HepG2 (cell line): ENCODE results near the gene CORO7. TPM values are rescaled to one million over a fixed set of nuclear protein-coding genes. Genes with fewer than 3 reads are reported as not detected.

Experiments used
- ATAC-seq: fragments of 200-7000 bp; cut with Tn5 transposase; 3 replicates; pipeline ENCODE4 v1.9.1; 2020; ENCODE audit warnings: mild to moderate bottlenecking, moderate library complexity
- BruUV-seq: library from RNA; stranded (reverse); fragments of 400-500 nt; replicated peaks from 2 replicates; lab custom pipeline; 2021; lab: Mats Ljungman, UMichigan
- CTCF ChIA-PET: fragments of 300-600 bp; formaldehyde crosslinking; extraction: SDS; loops from one replicate; lab custom pipeline; 2021; ENCODE audit warnings: low total read pairs, inconsistent platforms, low intra/inter-chr PET ratio; lab: Yijun Ruan, JAX
- POLR2A ChIA-PET: fragments of 350-600 bp; sonication (Branson Sonifier 250); formaldehyde crosslinking; loops from one replicate; lab custom pipeline; 2020; ENCODE audit warnings: antibody characterized with exemption, inconsistent platforms; lab: Yijun Ruan, JAX
- DNase-seq: peaks from one replicate; pipeline ENCODE4 v3.0.0-alpha.2; 2015; ENCODE audit warnings: low spot score
- FAIRE-seq: peaks from 3 replicates; lab custom pipeline; 2011; peaks lifted over from hg19 to GRCh38; lab: Jason Lieb, UNC
- H2AFZ ChIP-seq: one replicate; pipeline ENCODE4 v1.6.1; 2011; ENCODE audit warnings: low read length, inconsistent platforms
- H3K27ac ChIP-seq: fragments of 300-600 bp; 3 replicates; pipeline ENCODE4 v1.8.0; 2011; ENCODE audit warnings: mixed run types, mild to moderate bottlenecking, mixed read lengths, low read length, inconsistent platforms; ENCODE audit not compliant: insufficient read depth; ENCODE audit errors: extremely low read length
- H3K27me3 ChIP-seq, 2 experiments: fragments of 200-600 bp in 1 of 2; 2 replicates in 1 of 2; 3 replicates in 1 of 2; pipeline versions ENCODE4 v1.6.0 to v1.8.0; 2011; ENCODE audit warnings: low read length in 2 of 2, mild to moderate bottlenecking in 2 of 2, moderate library complexity in 2 of 2, inconsistent platforms in 1 of 2; ENCODE audit not compliant: insufficient read depth in 2 of 2, control insufficient read depth in 1 of 2
- H3K36me3 ChIP-seq, 2 experiments: fragments of 200-600 bp in 1 of 2; replicated peaks in 1 of 2; 2 replicates in 1 of 2; 3 replicates in 1 of 2; pipeline versions ENCODE4 v1.5.1 to v1.8.0; 2011; ENCODE audit warnings: low read length in 2 of 2, inconsistent platforms in 1 of 2; ENCODE audit not compliant: insufficient read depth in 2 of 2, control insufficient read depth in 1 of 2
- H3K4me1 ChIP-seq: 2 replicates; pipeline ENCODE4 v1.5.1; 2012; ENCODE audit warnings: low read length, inconsistent platforms; ENCODE audit not compliant: insufficient read depth
- H3K4me2 ChIP-seq: 2 replicates; pipeline ENCODE4 v1.6.0; 2011; ENCODE audit warnings: low read depth, low read length, inconsistent platforms
- H3K4me3 ChIP-seq, 3 experiments: fragments of 200-600 bp in 1 of 3; sonication (generic), shearing (Covaris generic) in 1 of 3; replicated peaks in 1 of 3; 2 replicates each; pipeline ENCODE4 v1.5.1; 2011 to 2016; ENCODE audit warnings: low read length in 3 of 3, inconsistent platforms in 2 of 3, low read depth in 2 of 3, mild to moderate bottlenecking in 2 of 3, control low read depth in 1 of 3, mixed read lengths in 1 of 3; ENCODE audit not compliant: insufficient read depth in 1 of 3
- H3K79me2 ChIP-seq: one replicate; pipeline ENCODE4 v1.6.1; 2011; ENCODE audit warnings: low read length, inconsistent platforms; ENCODE audit not compliant: insufficient read depth
- H3K9ac ChIP-seq: 2 replicates; pipeline ENCODE4 v1.6.0; 2011; ENCODE audit warnings: mild to moderate bottlenecking, low read depth, low read length, inconsistent platforms; ENCODE audit not compliant: insufficient read depth
- H3K9me3 ChIP-seq: 2 replicates; pipeline ENCODE4 v1.5.1; 2012; ENCODE audit warnings: mild to moderate bottlenecking, low read length
- H4K20me1 ChIP-seq: 2 replicates; pipeline ENCODE4 v1.6.0; 2011; ENCODE audit warnings: inconsistent platforms, mild to moderate bottlenecking, low read length, moderate library complexity; ENCODE audit not compliant: insufficient read depth
- AGO2 ChIP-seq: fragments of 200-400 bp; formaldehyde crosslinking; optimal IDR thresholded peaks from 2 replicates; pipeline ENCODE3; 2017; ENCODE audit warnings: mild to moderate bottlenecking, low read depth, low read length, moderate library complexity
- AKAP8 ChIP-seq: sonication (generic); formaldehyde crosslinking; IDR thresholded peaks from 2 replicates; pipeline ENCODE4 v1.5.1; 2020; ENCODE audit warnings: mild to moderate bottlenecking, missing genetic modification reagents
- CENPBD1 ChIP-seq: sonication (generic); formaldehyde crosslinking; IDR thresholded peaks from 2 replicates; pipeline ENCODE4 v1.8.0; 2022; ENCODE audit warnings: missing genetic modification reagents, low read depth, mild to moderate bottlenecking, borderline replicate concordance
- HNRNPL ChIP-seq: fragments of 200-400 bp; formaldehyde crosslinking; IDR thresholded peaks from 2 replicates; pipeline ENCODE4 v1.6.1; 2017; ENCODE audit warnings: mild to moderate bottlenecking, low read depth, low read length
- SALL2 ChIP-seq: sonication (generic); formaldehyde crosslinking; IDR thresholded peaks from 2 replicates; pipeline ENCODE4 v1.8.1; 2023; ENCODE audit warnings: mild to moderate bottlenecking, missing genetic modification reagents, inconsistent platforms
- SSRP1 ChIP-seq: IDR thresholded peaks from 2 replicates; pipeline ENCODE4 v1.6.1; 2016; ENCODE audit warnings: control low read depth
- STAT6 ChIP-seq: sonication (generic); formaldehyde crosslinking; IDR thresholded peaks from 2 replicates; pipeline ENCODE4 v1.4.0; 2020; ENCODE audit warnings: missing genetic modification reagents, mild to moderate bottlenecking, borderline replicate concordance
- ZBTB38 ChIP-seq: sonication (generic); formaldehyde crosslinking; IDR thresholded peaks from 2 replicates; pipeline ENCODE4 v1.5.1; 2020; ENCODE audit warnings: mild to moderate bottlenecking, missing genetic modification reagents
- ZNF687 ChIP-seq: sonication (generic); formaldehyde crosslinking; IDR thresholded peaks from 2 replicates; pipeline ENCODE4 v1.5.1; 2020; ENCODE audit warnings: mild to moderate bottlenecking, missing genetic modification reagents, moderate library complexity
- WGBS: methylation state at CpG from one replicate; pipeline ENCODE4 v1.1.6; 2017; ENCODE audit warnings: low lambda C conversion rate; 5-methylcytosine and 5-hydroxymethylcytosine counted together
- in situ Hi-C: cut with HindIII; loops from 2 replicates; pipeline ENCODE4 v1.10.0; 2017; ENCODE audit warnings: low pct_unique_long_range_greater_than_20kb; ENCODE audit not compliant: extremely low pct_ligation_motif_present
- intact Hi-C: fragments of 100-400 bp; cut with micrococcal nuclease; formaldehyde crosslinking; loops from one replicate; pipeline ENCODE4 v1.10.0; 2022; ENCODE audit not compliant: unreplicated experiment
- polyA plus RNA-seq, 8 experiments: library from polyadenylated mRNA; depleted of rRNA in 3 of 8; stranded (reverse) in 7 of 8; unstranded in 1 of 8; fragments of >200 nt; fragmentation: Illumina TruSeq in 4 of 8; extraction: Trizol in 4 of 8; gene quantifications; 2 replicates each; pipeline versions ENCODE4 v1.2.1 to v1.2.3, GENCODE V29; 2011 to 2016; ENCODE audit warnings: low read depth in 4 of 8, missing spikeins in 1 of 8, mixed read lengths in 1 of 8; ENCODE audit not compliant: insufficient read depth in 1 of 8
- total RNA-seq, 5 experiments: library from RNA; depleted of rRNA; stranded (reverse); fragments of >200 nt; fragmentation: Illumina TruSeq; extraction: Trizol; gene quantifications; 2 replicates each; pipeline ENCODE4 v1.2.3, GENCODE V29; 2016; ENCODE audit warnings: low read depth in 1 of 5

CORO7 gene
- total and polyA plus RNA-seq, 2 of the 13 experiments (the other 11 are each of a cell fraction or from before 2014, with no cell fraction given) = 9.9 to 14.3 TPM

- TF ChIP-seq SALL2 = no peak
- TF ChIP-seq, all 625 proteins: peak for 6
These were observed 35.1 kb downstream of the CORO7 start (continued) for GRCh38 chr16:4381072-4381934.

- ATAC-seq (no peak), DNase-seq (no peak), FAIRE-seq (no peak)
- WGBS = 91% methylated on average over 17 of the region's 26 CpGs
- Histone ChIP-seq H3K79me2 (peaks cover 26% of the 10 kb centered on the region), H3K27ac (peak overlapping the region; percentile 36), H4K20me1 (peaks cover 38% of the 10 kb centered on the region), H3K4me2 (no peak overlapping the region), H3K9ac (no peak overlapping the region), H3K4me3 (no peak overlapping the region), H3K27me3 (no peaks in the 10 kb centered on the region), H2AFZ (no peak overlapping the region), H3K9me3 (no peaks in the 10 kb centered on the region), H3K4me1 (peaks cover 50% of the 10 kb centered on the region), H3K36me3 (peaks cover 7 to 16% of the 10 kb centered on the region in 2 experiments)
- ChIA-PET POLR2A (interaction anchor here (0.7 to 1.5 kb wide), 3 partner anchors 9 to 35 kb away, joined by 3 to 5 read pairs (median 4); partner anchors contain the start of gene VASN), CTCF (no interaction called here)
- BruUV-seq = no TSS peak
- intact Hi-C loops = no loop called here
- in situ Hi-C loops = no loop called here
- TF ChIP-seq SSRP1 (CRISPR knock-in tag) (no peak), ZNF687 (CRISPR knock-in tag) (peak; percentile 19; the same call in 1 of the 2 replicates), AGO2 (peak; percentile 17), CENPBD1 (CRISPR knock-in tag) (no peak), HNRNPL (peak; percentile 64; the same call in 1 of the 2 replicates), ZBTB38 (CRISPR knock-in tag) (peak; percentile 50; the same call in 1 of the 2 replicates), STAT6 (no peak), AKAP8 (CRISPR knock-in tag) (peak; percentile 86; the same call in 1 of the 2 replicates)
These were observed 36.0 kb downstream of the CORO7 start for GRCh38 chr16:4380119-4381063.
